Naive thymus-derived CD4-positive, alpha-beta T cell (primary cell): ENCODE data around the gene NME3. TPM values are rescaled to one million over a fixed set of nuclear protein-coding genes. Genes with fewer than 3 reads are reported as not detected.

Experiments used
- ATAC-seq: fragments of 150-1000 bp; cut with Tn5 transposase; 2 replicates; pipeline ENCODE4 v1.10.0; 2021; ENCODE audit warnings: mild to moderate bottlenecking, moderate library complexity
- CTCF ChIA-PET: fragments of 350-600 bp; sonication (Branson Sonifier 250); formaldehyde crosslinking; loops from one replicate; lab custom pipeline; 2021; ENCODE audit warnings: antibody characterized with exemption; lab: Charles Lee
- POLR2A ChIA-PET: fragments of 350-600 bp; sonication (Branson Sonifier 250); formaldehyde crosslinking; loops from one replicate; lab custom pipeline; 2021; ENCODE audit warnings: antibody characterized with exemption, inconsistent platforms; lab: Charles Lee
- DNase-seq, 9 donors: peaks; one replicate each; pipeline versions ENCODE4 v3.0.0 to v3.0.0-alpha.2; 2020 to 2022; ENCODE audit warnings: mixed read lengths in 1 of 9
- H3K27ac ChIP-seq: one replicate; pipeline ENCODE4 v1.7.0; 2013; ENCODE audit warnings: mild to moderate bottlenecking, low read depth, low read length, moderate library complexity
- H3K27me3 ChIP-seq, 2 donors: one replicate each; pipeline ENCODE4 v1.7.0; 2013; ENCODE audit warnings: low read length in 2 of 2, mild to moderate bottlenecking in 2 of 2, moderate library complexity in 2 of 2; ENCODE audit not compliant: control insufficient read depth in 2 of 2, insufficient read depth in 2 of 2
- H3K36me3 ChIP-seq, 3 experiments: 1 replicate in 2 of 3; 2 replicates in 1 of 3; pipeline ENCODE4 v1.7.0; 2013; ENCODE audit warnings: low read length in 3 of 3, mild to moderate bottlenecking in 3 of 3, moderate library complexity in 1 of 3; ENCODE audit not compliant: insufficient read depth in 3 of 3, control insufficient read depth in 2 of 3
- H3K4me1 ChIP-seq, 2 donors: one replicate each; pipeline ENCODE4 v1.7.0; 2013; ENCODE audit warnings: low read length in 2 of 2, mild to moderate bottlenecking in 2 of 2, moderate library complexity in 1 of 2; ENCODE audit not compliant: control insufficient read depth in 2 of 2, insufficient read depth in 2 of 2
- H3K4me3 ChIP-seq: 2 replicates; pipeline ENCODE4 v1.7.0; 2013; ENCODE audit warnings: mild to moderate bottlenecking, low read length
- H3K9me3 ChIP-seq, 3 experiments: 1 replicate in 2 of 3; 2 replicates in 1 of 3; pipeline ENCODE4 v1.7.0; 2013; ENCODE audit warnings: low read length in 3 of 3; ENCODE audit not compliant: control insufficient read depth in 2 of 3
- H3K27ac Mint-ChIP-seq, 9 donors: one replicate each; pipeline ENCODE4 v1.8.0; 2020 to 2022; ENCODE audit warnings: mixed read lengths in 9 of 9, mild to moderate bottlenecking in 8 of 9, moderate library complexity in 5 of 9, inconsistent platforms in 2 of 9
- H3K27me3 Mint-ChIP-seq, 5 donors: one replicate each; pipeline ENCODE4 v1.8.0; 2021 to 2022; ENCODE audit warnings: mixed read lengths in 5 of 5, mild to moderate bottlenecking in 1 of 5
- H3K36me3 Mint-ChIP-seq, 5 donors: one replicate each; pipeline ENCODE4 v1.8.0; 2020 to 2022; ENCODE audit warnings: mixed read lengths in 5 of 5, mild to moderate bottlenecking in 3 of 5, inconsistent platforms in 1 of 5
- H3K4me1 Mint-ChIP-seq, 7 donors: one replicate each; pipeline ENCODE4 v1.8.0; 2020 to 2022; ENCODE audit warnings: mixed read lengths in 7 of 7, mild to moderate bottlenecking in 3 of 7, inconsistent platforms in 1 of 7
- H3K4me3 Mint-ChIP-seq, 10 donors: one replicate each; pipeline ENCODE4 v1.8.0; 2020 to 2022; ENCODE audit warnings: mild to moderate bottlenecking in 10 of 10, mixed read lengths in 10 of 10, moderate library complexity in 6 of 10, inconsistent platforms in 2 of 10
- H3K9me3 Mint-ChIP-seq, 11 donors: one replicate each; pipeline ENCODE4 v1.8.0; 2020 to 2022; ENCODE audit warnings: mixed read lengths in 11 of 11, mild to moderate bottlenecking in 4 of 11, inconsistent platforms in 1 of 11, moderate library complexity in 1 of 11
- intact Hi-C, 2 donors: fragments of 100-400 bp; cut with micrococcal nuclease; formaldehyde crosslinking; loops; one replicate each; pipeline ENCODE4 v1.15.1; 2023
- polyA plus RNA-seq, 2 donors: library from polyadenylated mRNA; unstranded; fragments of 300-500 nt; fragmentation: Illumina TruSeq; gene quantifications; one replicate each; pipeline ENCODE4 v1.2.3, GENCODE V29; 2021
- total RNA-seq, 6 experiments: library from RNA in 5 of 6; stranded (reverse) in 5 of 6; gene quantifications; 1 replicate in 5 of 6; 2 replicates in 1 of 6; pipeline ENCODE4 v1.2.3 and lab custom pipeline; 2021 to 2026

Gene NME3
- total and polyA plus RNA-seq, 7 experiments from 2014 or later = 49.4 to 81.5 (median 70.6) TPM

GRCh38 chr16:1729445-1729844 is 41.9 kb downstream of the NME3 start:
- H3K9me3 Mint-ChIP-seq = no peaks in the 10 kb centered on the region
- ChIA-PET CTCF (no interaction called here), POLR2A (interaction anchor here (0.9 kb wide), 1 partner anchor 24 kb away, joined by 4 read pairs; the partner anchor contains the start of gene MAPK8IP3)
- peaks cover 6 to 19% (median 9%) of the 10 kb centered on the region in 5 donors for H3K36me3 Mint-ChIP-seq
- H3K4me1 Mint-ChIP-seq = peaks cover 2 to 9% (median 8%) of the 10 kb centered on the region in 7 donors
- Histone ChIP-seq H3K9me3 (no peaks in the 10 kb centered on the region), H3K27me3 (no peaks in the 10 kb centered on the region), H3K4me1 (no peaks in the 10 kb centered on the region), H3K4me3 (no peak overlapping the region), H3K36me3 (peaks cover 0 to 85% (median 11%) of the 10 kb centered on the region in 3 experiments), H3K27ac (no peak overlapping the region)
- ATAC-seq (no peak), DNase-seq (no peak)
- H3K27ac Mint-ChIP-seq = peak overlapping the region in 1 of 9 donors; percentile 22
- H3K4me3 Mint-ChIP-seq = no peak overlapping the region
- no peaks in the 10 kb centered on the region for H3K27me3 Mint-ChIP-seq
- intact Hi-C loops = no loop called here

- no peak overlapping the region for H3K4me3 ChIP-seq
- H3K36me3 ChIP-seq = peaks cover 0 to 84% (median 11%) of the 10 kb centered on the region in 3 experiments
- DNase-seq = no peak
- ChIA-PET CTCF (no interaction called here), POLR2A (no interaction called here)
- H3K4me1 ChIP-seq = no peaks in the 10 kb centered on the region
- peaks cover 6 to 18% (median 9%) of the 10 kb centered on the region in 5 donors for H3K36me3 Mint-ChIP-seq
- H3K4me1 Mint-ChIP-seq = peaks cover 2 to 9% (median 8%) of the 10 kb centered on the region in 7 donors
- no peak overlapping the region for H3K4me3 Mint-ChIP-seq
- H3K27me3 ChIP-seq = no peaks in the 10 kb centered on the region
- ATAC-seq = no peak
- no peaks in the 10 kb centered on the region for H3K27me3 Mint-ChIP-seq
- no peaks in the 10 kb centered on the region for H3K9me3 Mint-ChIP-seq
- H3K9me3 ChIP-seq = no peaks in the 10 kb centered on the region
- intact Hi-C loops = no loop called here
- H3K27ac ChIP-seq = no peak overlapping the region
- H3K27ac Mint-ChIP-seq = peak overlapping the region in 2 of 9 donors; percentile 22 to 67
Measured at GRCh38 chr16:1729026-1729425, 42.3 kb downstream of the NME3 start.

GRCh38 chr16:1727651-1728624 is 43.4 kb downstream of the NME3 start:
- H3K36me3 Mint-ChIP-seq = peaks cover 6 to 18% (median 9%) of the 10 kb centered on the region in 5 donors
- POLR2A ChIA-PET = interaction anchor here (0.7 kb wide), 1 partner anchor 116 kb away, joined by 3 read pairs; the partner anchor contains the start of genes CRAMP1 and IFT140

GRCh38 chr16:1726661-1727502 is 44.5 kb downstream of the NME3 start:
- Histone ChIP-seq H3K36me3 (peaks cover 0 to 63% (median 11%) of the 10 kb centered on the region in 3 experiments), H3K27me3 (no peaks in the 10 kb centered on the region), H3K4me3 (no peak overlapping the region), H3K4me1 (peaks cover 16 to 18% of the 10 kb centered on the region in 2 donors), H3K9me3 (no peaks in the 10 kb centered on the region), H3K27ac (no peak overlapping the region)
- H3K4me3 Mint-ChIP-seq = no peak overlapping the region
- peaks cover 6 to 15% (median 9%) of the 10 kb centered on the region in 5 donors for H3K36me3 Mint-ChIP-seq
- H3K27ac Mint-ChIP-seq = peak overlapping the region in 5 of 9 donors; percentile 2 to 78 (median 35)
- POLR2A ChIA-PET = interaction anchor here (1.0 kb wide), 1 partner anchor 46 kb away, joined by 3 read pairs; the partner anchor contains the start of genes EME2 and MRPS34
- DNase-seq (no peak), ATAC-seq (no peak)
- intact Hi-C loops = no loop called here
- no peaks in the 10 kb centered on the region for H3K9me3 Mint-ChIP-seq
- peaks cover 16 to 27% (median 24%) of the 10 kb centered on the region in 7 donors for H3K4me1 Mint-ChIP-seq
- no peaks in the 10 kb centered on the region for H3K27me3 Mint-ChIP-seq
- CTCF ChIA-PET = no interaction called here

More at GRCh38 chr16:1727651-1728624, 43.4 kb downstream of the NME3 start:
- intact Hi-C loops = no loop called here
- CTCF ChIA-PET = no interaction called here
- Histone ChIP-seq H3K27ac (no peak overlapping the region), H3K4me1 (peaks cover 9 to 10% of the 10 kb centered on the region in 2 donors), H3K9me3 (no peaks in the 10 kb centered on the region), H3K27me3 (no peaks in the 10 kb centered on the region), H3K4me3 (no peak overlapping the region), H3K36me3 (peaks cover 0 to 73% (median 11%) of the 10 kb centered on the region in 3 experiments)
- H3K9me3 Mint-ChIP-seq = no peaks in the 10 kb centered on the region
- no peak overlapping the region for H3K4me3 Mint-ChIP-seq
- H3K27me3 Mint-ChIP-seq = no peaks in the 10 kb centered on the region
- DNase-seq (no peak), ATAC-seq (no peak)
- peak overlapping the region in 2 of 9 donors; percentile 19 to 78 for H3K27ac Mint-ChIP-seq
- peaks cover 9 to 19% (median 17%) of the 10 kb centered on the region in 7 donors for H3K4me1 Mint-ChIP-seq

- ChIA-PET CTCF (no interaction called here), POLR2A (no interaction called here)
- Histone ChIP-seq H3K4me3 (no peak overlapping the region), H3K4me1 (peaks cover 17 to 28% of the 10 kb centered on the region in 2 donors), H3K27me3 (no peaks in the 10 kb centered on the region), H3K27ac (no peak overlapping the region), H3K36me3 (peaks cover 0 to 45% (median 8%) of the 10 kb centered on the region in 3 experiments), H3K9me3 (no peaks in the 10 kb centered on the region)
- Mint-ChIP-seq H3K4me3 (no peak overlapping the region), H3K27me3 (no peaks in the 10 kb centered on the region), H3K36me3 (peaks cover 6 to 13% (median 9%) of the 10 kb centered on the region in 5 donors), H3K9me3 (no peaks in the 10 kb centered on the region), H3K27ac (no peak overlapping the region), H3K4me1 (peaks cover 27 to 45% (median 35%) of the 10 kb centered on the region in 7 donors)
- no peak for ATAC-seq
- intact Hi-C loops = no loop called here
- DNase-seq = no peak
Measured at GRCh38 chr16:1724491-1724890, 46.9 kb downstream of the NME3 start.
